Activated CD4-positive, CD25-positive, alpha-beta regulatory T cell treated with anti-CD3 and anti-CD28 coated beads, Interleukin-2, amount 50 U/mL, for 24 hours (primary cell): ENCODE measurements around the gene GZMM.

Experiments
- ATAC-seq, 2 donors: fragments of 150-1000 bp; cut with Tn5 transposase; one replicate each; pipeline ENCODE4 v1.10.0; 2021; ENCODE audit warnings: mild to moderate bottlenecking in 1 of 2, moderate library complexity in 1 of 2

GZMM gene

GRCh38 chr19:543910-544608 is at the start of gene GZMM:
TSS of gene GZMM (plus strand) at chr19:544053. CDS start at chr19:544072, 19 bp downstream.
- peak; percentile 96 to 97 for ATAC-seq

- no peak for ATAC-seq
These were observed 49.4 kb upstream of the GZMM start for GRCh38 chr19:494171-495080.

GRCh38 chr19:495081-495401 is 48.8 kb upstream of the GZMM start:
- ATAC-seq, result no peak

- peak in 1 of 2 donors; percentile 24 for ATAC-seq
These were observed 48.3 kb upstream of the GZMM start for GRCh38 chr19:495402-496111.

GRCh38 chr19:496112-496665 is 47.7 kb upstream of the GZMM start, which contains the start of gene MADCAM1:
TSS of gene MADCAM1 (plus strand) at chr19:496486. CDS start at chr19:496500, 14 bp downstream.
- no peak for ATAC-seq

- no peak for ATAC-seq
These were observed 46.9 kb upstream of the GZMM start for GRCh38 chr19:496986-497385.

GRCh38 chr19:497491-497868 is 46.4 kb upstream of the GZMM start:
- no peak for ATAC-seq

GRCh38 chr19:497869-498510 is 45.9 kb upstream of the GZMM start:
- ATAC-seq, result no peak

- ATAC-seq, result no peak
These were observed 45.4 kb upstream of the GZMM start for GRCh38 chr19:498511-498891.

GRCh38 chr19:498977-499623 is 44.8 kb upstream of the GZMM start:
- ATAC-seq, result no peak

- no peak for ATAC-seq
These were observed 42.2 kb upstream of the GZMM start for GRCh38 chr19:501646-502045.

GRCh38 chr19:504616-505015 is 39.2 kb upstream of the GZMM start:
- ATAC-seq, result no peak

- ATAC-seq, result peak; percentile 74 to 75
These were observed 37.2 kb upstream of the GZMM start for GRCh38 chr19:506404-507285.

- ATAC-seq, result peak; percentile 60 to 63
These were observed 36.3 kb upstream of the GZMM start, which contains the start of gene TPGS1 for GRCh38 chr19:507286-508203. TSS of gene TPGS1 (plus strand) at chr19:507497. CDS start at chr19:507507, 10 bp downstream.

GRCh38 chr19:508204-509150 is 35.4 kb upstream of the GZMM start:
- no peak for ATAC-seq

GRCh38 chr19:510606-511100 is 33.2 kb upstream of the GZMM start:
- peak; percentile 46 to 48 for ATAC-seq

- ATAC-seq, result peak; percentile 31 to 42
These were observed 32.6 kb upstream of the GZMM start for GRCh38 chr19:511101-511851.
